Measurements from ENCODE around the gene HOXA3.

HOXA3 gene

GRCh38 chr7:27178366-27178765 lies 26.0 kb upstream of the HOXA3 start:
- DNase-seq (ENCODE audit: low read depth, low spot score), result no peak

DNA sequence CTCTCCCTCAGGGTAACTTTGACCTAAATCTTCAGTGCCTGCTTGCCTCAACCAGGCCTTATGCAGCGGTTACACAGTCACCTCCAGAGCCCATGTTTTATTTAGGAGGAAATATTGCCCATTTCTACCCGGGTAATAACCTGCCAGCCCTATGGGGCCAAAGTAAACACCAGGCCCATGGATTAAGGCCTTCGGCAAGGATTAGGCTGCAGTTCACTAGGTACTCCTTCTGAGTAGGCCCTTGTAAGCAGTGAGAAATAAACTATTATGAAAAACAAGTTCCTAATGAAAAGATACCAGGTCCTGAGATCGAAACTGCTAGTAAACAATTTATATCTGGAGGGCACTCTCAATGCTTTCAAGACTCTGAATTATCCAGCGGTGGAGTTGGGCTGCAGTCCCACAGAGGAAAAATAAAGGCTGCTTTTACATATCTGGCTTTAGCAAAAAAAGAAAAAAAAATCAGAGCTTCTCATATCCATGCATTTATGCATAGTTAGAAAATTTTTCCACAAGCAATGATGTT lies 25.5 kb upstream of the HOXA3 start:
- no peak for DNase-seq (ENCODE audit: low read depth, low spot score)

GRCh38 chr7:27176962-27177794 lies 24.8 kb upstream of the HOXA3 start:
- no peak for DNase-seq (ENCODE audit: low read depth, low spot score)

GRCh38 chr7:27176524-27176845 lies 24.1 kb upstream of the HOXA3 start:
- no peak for DNase-seq (ENCODE audit: low read depth, low spot score)

- DNase-seq (ENCODE audit: low read depth, low spot score), result no peak
These were observed 23.5 kb upstream of the HOXA3 start for GRCh38 chr7:27175626-27176523.

DNA sequence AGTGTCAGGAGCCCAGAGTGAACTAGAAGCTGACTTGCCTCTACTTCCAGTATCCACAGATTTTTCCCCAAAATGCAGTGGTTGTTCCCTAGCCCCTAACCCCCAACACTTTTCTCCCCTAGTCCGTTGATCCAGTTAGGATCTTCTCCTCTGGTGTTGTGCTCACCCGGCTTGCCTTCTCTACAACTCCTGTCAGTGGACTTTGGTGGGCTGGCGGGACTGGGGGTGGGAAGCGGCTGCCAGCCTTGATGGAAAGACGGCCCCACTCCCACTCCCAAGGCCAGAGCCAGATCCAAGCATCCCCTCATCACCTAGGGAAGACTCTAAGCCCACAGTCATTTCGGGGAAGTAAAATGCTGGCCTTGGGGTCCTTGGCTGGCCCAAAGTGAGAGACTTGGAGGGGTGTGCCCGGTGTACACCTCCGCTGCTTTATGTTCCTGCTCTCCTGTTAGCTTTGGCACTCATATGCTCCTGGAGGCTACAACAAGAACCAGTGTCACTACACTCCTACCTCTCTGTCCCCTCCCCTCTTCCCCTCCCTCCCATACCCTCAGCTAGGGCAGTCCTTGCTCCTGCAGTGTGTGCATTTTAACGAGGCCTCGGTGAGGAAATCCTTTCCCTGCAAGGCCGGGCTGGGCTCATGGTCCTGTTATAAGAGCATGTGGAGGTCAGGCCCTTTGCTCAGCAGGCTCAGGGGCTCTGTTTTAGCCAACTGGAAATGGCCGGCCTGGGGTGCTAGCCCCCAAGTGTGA lies 22.7 kb upstream of the HOXA3 start:
- DNase-seq (ENCODE audit: low read depth, low spot score), result no peak

GRCh38 chr7:27173956-27174873 lies 21.8 kb upstream of the HOXA3 start, which contains the start of gene HOXA10:
Gene HOXA10, minus strand, starts transcription at chr7:27174320. Its CDS starts 14 bp downstream, at chr7:27174306.
- no peak for DNase-seq (ENCODE audit: low read depth, low spot score)

DNA sequence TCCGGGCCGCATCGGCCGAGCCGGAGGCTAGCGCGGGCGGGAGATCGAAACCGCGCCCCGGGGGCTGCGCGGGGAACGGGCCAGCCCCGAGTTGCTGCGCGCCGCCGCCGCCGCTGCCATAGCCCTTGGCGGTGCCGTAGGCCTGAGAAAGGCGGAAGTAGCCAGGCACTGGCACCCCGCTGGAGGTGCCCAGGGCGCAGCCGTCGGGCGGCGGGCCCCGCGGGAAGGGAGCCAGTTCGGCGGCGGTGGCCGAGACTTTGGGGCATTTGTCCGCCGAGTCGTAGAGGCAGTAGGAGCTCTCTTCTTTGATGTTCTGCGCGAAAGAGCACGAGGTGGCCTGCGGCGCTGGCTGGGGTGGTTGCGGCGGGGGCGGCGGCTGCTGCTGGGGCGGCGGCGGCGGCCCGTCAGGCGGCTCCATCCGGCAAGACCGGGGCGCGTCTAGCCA lies 21.1 kb upstream of the HOXA3 start:
- DNase-seq (ENCODE audit: low read depth, low spot score), result no peak

- no peak for DNase-seq (ENCODE audit: low read depth, low spot score)
These were observed 20.6 kb upstream of the HOXA3 start for GRCh38 chr7:27172823-27173510.

DNA sequence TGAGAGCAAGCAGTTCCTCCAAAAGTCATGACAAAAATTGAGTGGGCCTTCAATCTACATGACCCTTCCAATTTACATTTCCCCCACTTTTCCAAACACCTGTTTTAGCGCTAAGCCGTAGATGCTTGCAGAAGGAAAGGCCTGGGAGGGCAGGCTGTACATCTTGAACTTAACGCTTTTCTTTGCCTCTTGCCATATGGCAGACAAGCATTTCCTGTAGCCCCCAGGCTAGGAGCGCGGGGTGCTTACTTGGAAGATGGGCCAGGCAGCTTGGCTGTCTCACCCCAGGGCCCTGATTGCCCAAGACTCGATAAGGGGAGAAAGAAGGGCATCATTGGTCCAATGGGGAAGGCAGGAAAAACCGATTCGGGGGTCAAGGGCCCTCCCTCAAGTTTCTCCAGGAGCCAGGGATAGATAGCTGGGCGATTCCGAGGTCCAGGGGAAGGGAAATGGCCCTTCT lies 20.0 kb upstream of the HOXA3 start:
- no peak for DNase-seq (ENCODE audit: low read depth, low spot score)

DNA sequence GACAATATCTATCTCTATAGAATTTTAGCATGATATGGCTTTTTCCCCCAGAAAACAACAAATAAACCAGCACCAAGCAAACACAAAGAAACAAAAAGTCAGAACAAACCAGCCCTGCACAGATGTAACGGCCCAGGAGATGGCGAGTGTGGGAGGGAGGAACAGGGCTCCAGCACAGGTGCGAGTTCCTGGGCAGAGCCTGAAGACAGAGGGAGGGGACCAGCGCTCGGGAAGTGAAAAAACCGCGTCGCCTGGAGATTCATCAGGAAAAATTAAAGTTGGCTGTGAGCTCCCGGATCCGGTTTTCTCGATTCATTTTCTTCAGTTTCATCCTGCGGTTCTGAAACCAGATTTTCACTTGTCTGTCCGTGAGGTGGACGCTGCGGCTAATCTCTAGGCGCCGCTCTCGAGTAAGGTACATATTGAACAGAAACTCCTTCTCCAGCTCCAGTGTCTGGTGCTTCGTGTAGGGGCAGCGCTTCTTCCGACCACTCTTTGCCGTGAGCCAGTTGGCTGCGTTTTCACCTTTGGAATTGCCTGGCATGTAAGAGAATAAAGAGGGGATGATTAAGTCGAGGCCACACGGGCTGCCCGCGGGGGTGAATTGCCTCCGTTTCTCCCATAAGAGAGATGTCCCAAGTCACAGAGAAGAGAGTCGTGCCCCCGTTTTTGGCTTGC lies 19.4 kb upstream of the HOXA3 start:
- no peak for DNase-seq (ENCODE audit: low read depth, low spot score)

- no peak for DNase-seq (ENCODE audit: low read depth, low spot score)
These were observed 18.9 kb upstream of the HOXA3 start for GRCh38 chr7:27171325-27171636.

DNA sequence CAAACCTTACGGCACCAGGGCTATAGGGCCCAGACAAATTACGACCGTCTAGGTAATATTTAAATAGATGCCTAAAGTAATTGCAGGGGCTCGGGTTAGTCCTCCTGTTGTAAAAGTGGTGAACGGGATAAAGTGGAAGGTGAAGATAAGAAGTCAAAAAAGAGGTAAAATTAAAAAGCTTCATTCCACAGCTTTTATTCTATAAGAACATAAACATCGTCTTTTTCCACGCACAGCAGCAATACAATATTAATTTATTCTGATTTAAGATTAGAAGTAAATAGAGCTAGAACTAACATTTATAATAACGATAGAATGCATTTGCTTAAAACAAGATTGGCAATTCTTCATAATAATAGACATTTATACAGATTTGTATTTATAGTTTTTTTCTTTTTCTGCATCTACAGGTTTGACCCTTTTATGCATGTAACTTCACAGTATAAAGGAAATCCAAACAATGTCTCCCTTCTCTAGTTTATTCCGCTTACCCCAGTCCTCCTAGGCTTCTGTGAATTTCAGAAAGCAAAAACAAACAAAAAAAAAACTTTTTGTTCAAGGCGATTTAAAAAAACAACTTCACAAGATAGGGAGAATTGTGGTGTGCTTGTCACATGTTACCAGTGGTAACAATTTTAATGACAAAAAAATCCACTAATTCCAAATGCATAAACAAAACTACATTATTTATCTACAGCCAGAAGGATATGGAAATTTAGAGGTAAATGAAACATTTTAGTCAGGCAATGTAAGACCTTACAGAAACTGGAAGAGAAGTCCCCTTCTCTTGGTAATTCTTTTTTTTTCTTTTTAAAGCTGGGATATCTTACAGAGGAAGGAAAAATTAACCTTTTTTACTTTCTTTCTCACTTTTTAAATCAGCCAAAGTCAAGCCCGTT lies 18.3 kb upstream of the HOXA3 start:
- DNase-seq (ENCODE audit: low read depth, low spot score), result no peak

GRCh38 chr7:27169658-27170425 lies 17.5 kb upstream of the HOXA3 start:
- DNase-seq (ENCODE audit: low read depth, low spot score), result no peak

- no peak for DNase-seq (ENCODE audit: low read depth, low spot score)
These were observed 16.0 kb upstream of the HOXA3 start for GRCh38 chr7:27168265-27168947.

- DNase-seq (ENCODE audit: low read depth, low spot score), result no peak
These were observed 15.5 kb upstream of the HOXA3 start for GRCh38 chr7:27167916-27168264.
